Pancreas (tissue), 10 donors: ENCODE data around the gene DHCR24. TPM values are rescaled to one million over a fixed set of nuclear protein-coding genes. Genes with fewer than 3 reads are reported as not detected.
"Not testable (repeated sequence)": the region's sequence is repeated elsewhere in the genome, so short reads cannot be mapped to it uniquely, and the experiment has no call there.

ENCODE experiments used
- ATAC-seq, 4 donors: fragments of 200-7000 bp; cut with Tn5 transposase; one replicate each; pipeline versions ENCODE4 v1.8.0 to v1.9.1; 2020; ENCODE audit warnings: mild to moderate bottlenecking in 4 of 4, moderate library complexity in 4 of 4
- DNase-seq, 6 donors: peaks; one replicate each; pipeline ENCODE4 v3.0.0-alpha.2; 2020
- FAIRE-seq: peaks from 2 replicates; lab custom pipeline; 2012; peaks lifted over from hg19 to GRCh38; lab: Jason Lieb, UNC
- H3K27ac ChIP-seq, 4 donors: fragments of 200-600 bp; sonication (generic); 1 replicate in 3 of 4; 2 replicates in 1 of 4; pipeline versions ENCODE4 v1.5.0 to v1.8.0; 2020
- H3K27me3 ChIP-seq, 4 donors: fragments of 200-600 bp; one replicate each; pipeline ENCODE4 v1.8.0; 2021
- H3K36me3 ChIP-seq, 3 donors: fragments of 200-600 bp; sonication (generic) in 1 of 3; one replicate each; pipeline versions ENCODE4 v1.5.0 to v1.8.0; 2020 to 2021
- H3K4me1 ChIP-seq, 3 donors: fragments of 200-600 bp; one replicate each; pipeline ENCODE4 v1.8.0; 2021
- H3K4me3 ChIP-seq, 4 donors: fragments of 200-600 bp; sonication (generic) in 2 of 4; one replicate each; pipeline versions ENCODE4 v1.5.0 to v1.8.0; 2020 to 2021
- H3K9me3 ChIP-seq, 4 donors: fragments of 200-600 bp; one replicate each; pipeline ENCODE4 v1.8.0; 2021
- CTCF ChIP-seq, 4 donors: fragments of 200-600 bp; sonication (generic) in 3 of 4; IDR thresholded peaks; one replicate each; pipeline versions ENCODE4 v1.5.0 to v1.8.0; 2021; ENCODE audit warnings: antibody characterized with exemption in 4 of 4
- WGBS, 2 donors: extraction: QIAGEN DNeasy Blood & Tissue Kit; methylation state at CpG; one replicate each; pipeline ENCODE4 v1.1.7; 2013; 5-methylcytosine and 5-hydroxymethylcytosine counted together
- intact Hi-C, 3 donors: fragments of 100-400 bp; cut with DNase I; formaldehyde crosslinking; loops; one replicate each; pipeline versions ENCODE4 v1.11.1 to v1.14.2; 2022
- polyA plus RNA-seq, 2 donors: library from polyadenylated mRNA; stranded (reverse); fragments of 200-250 nt; gene quantifications; one replicate each; pipeline ENCODE4 v1.2.3, GENCODE V29; 2013
- total RNA-seq, 6 donors: library from RNA; stranded (reverse); fragmentation: NEBNext Ultra II Directional in 4 of 6; extraction: Animal tissue kit (Norgen Biotek cat#: 25700) in 4 of 6; gene quantifications; one replicate each; pipeline versions ENCODE4 v1.2.1 to v1.2.4, GENCODE V29; 2021 to 2023
- donor health status: healthy with polysubstance abuse.
- donor health status: DM: no; HTN: no; CAD: no; lungs with moderate emphysema.
- donor health status: DM: no; HTN: no; CAD: no.
- donor health status: control.
- donor health status: control.
- donor health status: Bipolar disorder and iron deficiency.
- donor health status: DM: yes; HTN: yes; CAD: no.
- donor health status: DM: no; HTN: no; CAD: no.
- donor health status: DM: no; HTN: no; CAD: no.
- donor health status: DM: yes; HTN: yes; CAD: no.

DHCR24 gene
- 10 to 100 TPM; 10.6 to 64.7 (median 38.5) TPM for total RNA-seq
- 10 to 100 TPM; 10.6 to 11.3 TPM for polyA plus RNA-seq

- ATAC-seq (peak; percentile 90 to 94 (median 91)), DNase-seq (peak; percentile 69 to 94 (median 82)), FAIRE-seq (no peak)
- Histone ChIP-seq H3K4me3 (peak within 1 kb of the TSS; percentile 47 to 93 (median 82)), H3K4me1 (peaks cover 12 to 33% (median 14%) of the 10 kb centered on the region in 3 donors), H3K27ac (peak within 1 kb of the TSS in 3 of 4 donors; percentile 35 to 74 (median 69)), H3K9me3 (no peaks in the 10 kb centered on the region), H3K36me3 (no peaks in the 10 kb centered on the region), H3K27me3 (no peaks in the 10 kb centered on the region)
- TF ChIP-seq CTCF (IDR thresholded peaks at IDR 0.05) = no peak
- 0% methylated on average over 98 to 109 of the region's 109 CpGs for WGBS, 2 donors
- intact Hi-C loops = no loop called here
These were observed at the start of gene DHCR24 for GRCh38 chr1:54886724-54887664. Gene DHCR24, minus strand, starts transcription at chr1:54887195. Its CDS starts 76 bp downstream, at chr1:54887119.

GRCh38 chr1:54936791-54937190 is 49.8 kb upstream of the DHCR24 start:
- H3K27me3 ChIP-seq = no peaks in the 10 kb centered on the region
- H3K27ac ChIP-seq = no peak overlapping the region
- intact Hi-C loops = no loop called here
- TF ChIP-seq CTCF (IDR thresholded peaks at IDR 0.05) = no peak
- H3K4me1 ChIP-seq = no peaks in the 10 kb centered on the region
- ATAC-seq (no peak), FAIRE-seq (no peak), DNase-seq (no peak)
- H3K4me3 ChIP-seq = no peak overlapping the region
- WGBS, 2 donors = 82 to 92% methylated on average over 4 of the region's 4 CpGs
- H3K36me3 ChIP-seq = no peaks in the 10 kb centered on the region
- no peaks in the 10 kb centered on the region for H3K9me3 ChIP-seq

GRCh38 chr1:54934869-54935268 is 47.9 kb upstream of the DHCR24 start:
- H3K9me3 ChIP-seq = no peaks in the 10 kb centered on the region
- no peak for TF ChIP-seq CTCF (IDR thresholded peaks at IDR 0.05)
- no peaks in the 10 kb centered on the region for H3K4me1 ChIP-seq
- no peak for DNase-seq
- ATAC-seq = peak in 3 of 4 donors; percentile 21 to 54 (median 30)
- H3K36me3 ChIP-seq = no peaks in the 10 kb centered on the region
- FAIRE-seq = no peak
- H3K27ac ChIP-seq = no peak overlapping the region
- intact Hi-C loops = no loop called here
- no peak overlapping the region for H3K4me3 ChIP-seq
- no peaks in the 10 kb centered on the region for H3K27me3 ChIP-seq

- intact Hi-C loops, DNase-seq, H3K9me3 ChIP-seq, ATAC-seq, H3K4me1 ChIP-seq, H3K36me3 ChIP-seq, FAIRE-seq, H3K4me3 ChIP-seq, H3K27ac ChIP-seq, H3K27me3 ChIP-seq: not testable (repeated sequence)
- WGBS, 2 donors = 87 to 92% methylated on average over 6 of the region's 6 CpGs
These were observed 47.1 kb upstream of the DHCR24 start for GRCh38 chr1:54934081-54934480.

- TF ChIP-seq CTCF (IDR thresholded peaks at IDR 0.05) = no peak
- no peak for ATAC-seq
- Histone ChIP-seq H3K27me3 (no peaks in the 10 kb centered on the region), H3K4me1 (no peaks in the 10 kb centered on the region), H3K4me3 (no peak overlapping the region), H3K27ac (no peak overlapping the region), H3K9me3 (no peaks in the 10 kb centered on the region), H3K36me3 (no peaks in the 10 kb centered on the region)
- WGBS, 2 donors = 87 to 91% methylated on average over 1 of the region's 1 CpG
- FAIRE-seq = no peak
- intact Hi-C loops = no loop called here
- DNase-seq = no peak
These were observed 44.4 kb upstream of the DHCR24 start for GRCh38 chr1:54931275-54931840.
